ENCODE measurements around the gene EARS2. TPM values are rescaled to one million over a fixed set of nuclear protein-coding genes. Genes with fewer than 3 reads are reported as not detected.

The EARS2 gene
- total and polyA plus RNA-seq, 2 of the 8 experiments (the other 6 are each of a cell fraction or from before 2014, with no cell fraction given): 47.8 to 111 TPM

- Histone ChIP-seq H3K4me2 (ENCODE audit: insufficient read depth in 1 of 2, low read depth in 2 of 2, low read length in 2 of 2) (no peak overlapping the region), H4K91ac (replicated peaks; ENCODE audit: insufficient read length, low read length) (no peak overlapping the region), H2AK5ac (ENCODE audit: low read depth, low read length) (no peak overlapping the region), H3K56ac (replicated peaks; ENCODE audit: insufficient read length, low read depth, low read length) (no peak overlapping the region), H3K4ac (replicated peaks; ENCODE audit: insufficient read length, low read depth, low read length) (no peak overlapping the region), H2BK5ac (ENCODE audit: low read depth, low read length) (no peak overlapping the region), H2BK15ac (ENCODE audit: low read length) (no peak overlapping the region), H3K36me3 (ENCODE audit: control insufficient read depth in 2 of 4, insufficient read depth in 4 of 4, low read length in 3 of 4) (peaks cover 12 to 44% (median 24%) of the 10 kb centered on the region in 4 experiments; a peak in 6 of 8 replicates), H4K20me1 (replicated peaks in 1 of 2; ENCODE audit: control insufficient read depth in 1 of 2, insufficient read depth in 2 of 2, low read length in 2 of 2) (peaks cover 0 to 7% of the 10 kb centered on the region in 2 experiments), H2BK120ac (replicated peaks; ENCODE audit: low read depth, low read length) (no peak overlapping the region), H3K14ac (ENCODE audit: insufficient read length) (no peak overlapping the region), H3K23me2 (ENCODE audit: low read depth, low read length) (no peaks in the 10 kb centered on the region), H4K5ac (ENCODE audit: insufficient read length, low read depth, low read length) (no peak overlapping the region), H3K4me1 (replicated peaks in 1 of 4; ENCODE audit: control insufficient read depth in 3 of 4, insufficient read depth in 4 of 4, low read length in 3 of 4) (no peaks in the 10 kb centered on the region), H3K79me1 (ENCODE audit: low read depth, low read length) (no peaks in the 10 kb centered on the region; the same call in 1 of the 2 replicates), H3K18ac (ENCODE audit: extremely low read depth, low read length) (no peak overlapping the region), H3K27me3 (replicated peaks in 1 of 4; ENCODE audit: control insufficient read depth in 3 of 4, extremely low read depth in 1 of 4, insufficient read depth in 3 of 4, low read length in 3 of 4) (no peaks in the 10 kb centered on the region), H3K79me2 (ENCODE audit: control insufficient read depth in 1 of 2, insufficient read depth in 2 of 2, low read length in 2 of 2) (no peaks in the 10 kb centered on the region), H4K8ac (ENCODE audit: extremely low read depth, insufficient read depth, low read length) (no peak overlapping the region), H3K9ac (replicated peaks in 1 of 4; ENCODE audit: extremely low read depth in 1 of 4, low read depth in 3 of 4, low read length in 3 of 4) (no peak overlapping the region), H3K9me3 (ENCODE audit: insufficient read depth in 2 of 2, low read depth in 1 of 2, low read length in 1 of 2) (no peaks in the 10 kb centered on the region), H3K23ac (ENCODE audit: insufficient read length) (no peak overlapping the region), H3K4me3 (ENCODE audit: extremely low read depth in 1 of 4, insufficient read depth in 2 of 4, low read depth in 3 of 4, low read length in 4 of 4) (no peak overlapping the region), H2BK20ac (ENCODE audit: low read length) (no peak overlapping the region), H2BK12ac (ENCODE audit: low read depth, low read length) (no peak overlapping the region), H2AFZ (ENCODE audit: low read length) (no peak overlapping the region), H3K27ac (ENCODE audit: low read depth, low read length) (no peak overlapping the region; the same call in 1 of the 2 replicates)
- DNase-seq (ENCODE audit: low read depth in 1 of 2, low spot score in 2 of 2) (no peak), FAIRE-seq (no peak)
- ChIA-PET CTCF (ENCODE audit: partially characterized antibody) (interaction anchor here (0.6 kb wide), 1 partner anchor 70 kb away, joined by 3 read pairs; no protein-coding TSS in a partner anchor), POLR2A (ENCODE audit: partially characterized antibody) (no interaction called here)
- WGBS, 2 experiments (ENCODE audit: extremely low coverage in 1 of 2, insufficient coverage in 1 of 2, insufficient read length in 1 of 2, insufficient replicate concordance in 2 of 2, low coverage in 1 of 2, low lambda C conversion rate in 2 of 2, missing lambda C conversion rate in 1 of 2): 78% methylated on average over 5 of the region's 5 CpGs; no CpG with 5 or more reads in 1 of the 2 experiments
- TF ChIP-seq ASH2L (IDR thresholded peaks at IDR 0.05; ENCODE audit: low read length) (no peak), NANOG (IDR thresholded peaks at IDR 0.05; ENCODE audit: insufficient read depth, low read depth, low read length, poor library complexity, severe bottlenecking) (no peak), CTBP2 (IDR thresholded peaks at IDR 0.05; ENCODE audit: borderline replicate concordance, insufficient read depth, insufficient read length, low read length) (no peak), TCF12 (IDR thresholded peaks at IDR 0.05; ENCODE audit: low read depth, low read length) (no peak), EZH2 (IDR thresholded peaks at IDR 0.05; ENCODE audit: low read depth, low read length, severe bottlenecking) (no peak), KDM5A (IDR thresholded peaks at IDR 0.05; ENCODE audit: low read length) (no peak), ATF2 (IDR thresholded peaks at IDR 0.05; ENCODE audit: low read length) (no peak), JUND (IDR thresholded peaks at IDR 0.05; ENCODE audit: low read length) (no peak), TAF7 (optimal IDR thresholded peaks at IDR 0.05; ENCODE audit: borderline replicate concordance, low read depth, low read length) (no peak), TEAD4 (IDR thresholded peaks at IDR 0.05; ENCODE audit: low read depth, low read length) (no peak), BACH1 (IDR thresholded peaks at IDR 0.05; ENCODE audit: low read length) (no peak), NRF1 (IDR thresholded peaks at IDR 0.05; ENCODE audit: low read depth, low read length) (no peak), JUN (IDR thresholded peaks at IDR 0.05; ENCODE audit: low read depth, low read length) (no peak)
Observed at GRCh38 chr16:23573817-23574216, 16.7 kb upstream of the EARS2 start.
